Measurements from ENCODE around the gene SYCP2L. TPM values are rescaled to one million over a fixed set of nuclear protein-coding genes. Genes with fewer than 3 reads are reported as not detected.

Gene SYCP2L
- total and polyA plus RNA-seq, 2 donors (not counting 1 experiment from before 2014, with no cell fraction given), result under 0.01 TPM; not detected in 1

- Histone ChIP-seq H3K4me3 (replicated peaks in 1 of 4; ENCODE audit: control extremely low read depth in 1 of 4, insufficient read depth in 1 of 4, low read depth in 3 of 4, low read length in 4 of 4) (no peak overlapping the region), H3K79me2 (ENCODE audit: control insufficient read depth, insufficient read depth, low read length) (no peaks in the 10 kb centered on the region)
These were observed 9.8 kb downstream of the SYCP2L start for GRCh38 chr6:10896691-10897090.

GRCh38 chr6:10901770-10902169 is 14.9 kb downstream of the SYCP2L start:
- Histone ChIP-seq H3K4me1 (ENCODE audit: control insufficient read depth, extremely low read depth, insufficient read depth, low read length) (no peaks in the 10 kb centered on the region), H3K9me3 (ENCODE audit: control insufficient read depth, insufficient read depth, low read depth, low read length) (no peaks in the 10 kb centered on the region), H3K79me2 (ENCODE audit: control insufficient read depth, insufficient read depth, low read length) (no peaks in the 10 kb centered on the region), H4K20me1 (ENCODE audit: control insufficient read depth, extremely low read depth, insufficient read depth, low read length) (no peaks in the 10 kb centered on the region), H3K4me3 (replicated peaks in 1 of 4; ENCODE audit: control extremely low read depth in 1 of 4, insufficient read depth in 1 of 4, low read depth in 3 of 4, low read length in 4 of 4) (no peak overlapping the region), H3K4me2 (ENCODE audit: extremely low read depth, insufficient read depth, low read length) (no peak overlapping the region), H3K36me3 (ENCODE audit: control insufficient read depth, insufficient read depth, low read length) (no peaks in the 10 kb centered on the region), H3K27me3 (ENCODE audit: control insufficient read depth, insufficient read depth, low read length) (no peaks in the 10 kb centered on the region), H3K27ac (ENCODE audit: insufficient read depth, low read length) (no peak overlapping the region), H2AFZ (ENCODE audit: low read length) (no peak overlapping the region), H3K9ac (ENCODE audit: insufficient read depth, low read length) (no peak overlapping the region)
- no peak for DNase-seq (ENCODE audit: low read depth in 2 of 2)
- TF ChIP-seq EZH2 (IDR thresholded peaks at IDR 0.05; ENCODE audit: low read length, missing control alignments), result no peak
- TF ChIP-seq, protein P1, sequence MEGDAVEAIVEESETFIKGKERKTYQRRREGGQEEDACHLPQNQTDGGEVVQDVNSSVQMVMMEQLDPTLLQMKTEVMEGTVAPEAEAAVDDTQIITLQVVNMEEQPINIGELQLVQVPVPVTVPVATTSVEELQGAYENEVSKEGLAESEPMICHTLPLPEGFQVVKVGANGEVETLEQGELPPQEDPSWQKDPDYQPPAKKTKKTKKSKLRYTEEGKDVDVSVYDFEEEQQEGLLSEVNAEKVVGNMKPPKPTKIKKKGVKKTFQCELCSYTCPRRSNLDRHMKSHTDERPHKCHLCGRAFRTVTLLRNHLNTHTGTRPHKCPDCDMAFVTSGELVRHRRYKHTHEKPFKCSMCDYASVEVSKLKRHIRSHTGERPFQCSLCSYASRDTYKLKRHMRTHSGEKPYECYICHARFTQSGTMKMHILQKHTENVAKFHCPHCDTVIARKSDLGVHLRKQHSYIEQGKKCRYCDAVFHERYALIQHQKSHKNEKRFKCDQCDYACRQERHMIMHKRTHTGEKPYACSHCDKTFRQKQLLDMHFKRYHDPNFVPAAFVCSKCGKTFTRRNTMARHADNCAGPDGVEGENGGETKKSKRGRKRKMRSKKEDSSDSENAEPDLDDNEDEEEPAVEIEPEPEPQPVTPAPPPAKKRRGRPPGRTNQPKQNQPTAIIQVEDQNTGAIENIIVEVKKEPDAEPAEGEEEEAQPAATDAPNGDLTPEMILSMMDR (conservative IDR thresholded peaks at IDR 0.05 in 1 of 2, IDR thresholded peaks at IDR 0.05 in 1 of 2; ENCODE audit: low read depth in 1 of 2, low read length in 2 of 2), result no peak

More at GRCh38 chr6:10896691-10897090, 9.8 kb downstream of the SYCP2L start:
- Histone ChIP-seq H3K9me3 (ENCODE audit: control insufficient read depth, insufficient read depth, low read depth, low read length) (no peaks in the 10 kb centered on the region), H3K4me1 (ENCODE audit: control insufficient read depth, extremely low read depth, insufficient read depth, low read length) (no peaks in the 10 kb centered on the region), H4K20me1 (ENCODE audit: control insufficient read depth, extremely low read depth, insufficient read depth, low read length) (no peaks in the 10 kb centered on the region), H3K36me3 (ENCODE audit: control insufficient read depth, insufficient read depth, low read length) (no peaks in the 10 kb centered on the region), H3K4me2 (ENCODE audit: extremely low read depth, insufficient read depth, low read length) (no peak overlapping the region), H3K27ac (ENCODE audit: insufficient read depth, low read length) (no peak overlapping the region), H3K27me3 (ENCODE audit: control insufficient read depth, insufficient read depth, low read length) (no peaks in the 10 kb centered on the region), H3K9ac (ENCODE audit: insufficient read depth, low read length) (no peak overlapping the region), H2AFZ (ENCODE audit: low read length) (no peak overlapping the region)
- TF ChIP-seq, protein P1 (conservative IDR thresholded peaks at IDR 0.05 in 1 of 2, IDR thresholded peaks at IDR 0.05 in 1 of 2; ENCODE audit: low read depth in 1 of 2, low read length in 2 of 2), result no peak
- no peak for TF ChIP-seq EZH2 (IDR thresholded peaks at IDR 0.05; ENCODE audit: low read length, missing control alignments)
- DNase-seq (ENCODE audit: low read depth in 2 of 2), result no peak

GRCh38 chr6:10904015-10904414 is 17.2 kb downstream of the SYCP2L start:
- H3K27me3 ChIP-seq (ENCODE audit: control insufficient read depth, insufficient read depth, low read length), result no peaks in the 10 kb centered on the region
- H4K20me1 ChIP-seq (ENCODE audit: control insufficient read depth, extremely low read depth, insufficient read depth, low read length), result no peaks in the 10 kb centered on the region
- H3K4me2 ChIP-seq (ENCODE audit: extremely low read depth, insufficient read depth, low read length), result no peak overlapping the region
- H2AFZ ChIP-seq (ENCODE audit: low read length), result no peak overlapping the region
- DNase-seq (ENCODE audit: low read depth in 2 of 2), result no peak
- no peaks in the 10 kb centered on the region for H3K4me1 ChIP-seq (ENCODE audit: control insufficient read depth, extremely low read depth, insufficient read depth, low read length)
- no peak overlapping the region for H3K9ac ChIP-seq (ENCODE audit: insufficient read depth, low read length)
- TF ChIP-seq EZH2 (IDR thresholded peaks at IDR 0.05; ENCODE audit: low read length, missing control alignments), result no peak
- TF ChIP-seq, protein P1 (conservative IDR thresholded peaks at IDR 0.05 in 1 of 2, IDR thresholded peaks at IDR 0.05 in 1 of 2; ENCODE audit: low read depth in 1 of 2, low read length in 2 of 2), result no peak
- no peaks in the 10 kb centered on the region for H3K36me3 ChIP-seq (ENCODE audit: control insufficient read depth, insufficient read depth, low read length)
- H3K9me3 ChIP-seq (ENCODE audit: control insufficient read depth, insufficient read depth, low read depth, low read length), result no peaks in the 10 kb centered on the region
- H3K27ac ChIP-seq (ENCODE audit: insufficient read depth, low read length), result no peak overlapping the region
- no peak overlapping the region for H3K4me3 ChIP-seq (replicated peaks in 1 of 4; ENCODE audit: control extremely low read depth in 1 of 4, insufficient read depth in 1 of 4, low read depth in 3 of 4, low read length in 4 of 4)
- no peaks in the 10 kb centered on the region for H3K79me2 ChIP-seq (ENCODE audit: control insufficient read depth, insufficient read depth, low read length)

All from fibroblast of lung (primary cell).